HEK293T (cell line): ENCODE measurements around the gene OPRM1.
"Not testable (repeated sequence)": the region's sequence is repeated elsewhere in the genome, so short reads cannot be mapped to it uniquely, and the experiment has no call there.

Source experiments
- CTCF ChIA-PET: fragments of 350-600 bp; formaldehyde crosslinking; extraction: SDS; loops from one replicate; lab custom pipeline; 2021; ENCODE audit warnings: antibody characterized with exemption, inconsistent platforms; lab: Yijun Ruan, JAX
- POLR2A ChIA-PET: fragments of 350-600 bp; formaldehyde crosslinking; extraction: SDS; loops from one replicate; lab custom pipeline; 2020; ENCODE audit warnings: antibody characterized with exemption, inconsistent platforms; lab: Yijun Ruan, JAX
- DNase-seq: peaks from one replicate; pipeline ENCODE4 v3.0.0; 2012; ENCODE audit warnings: mixed read lengths; ENCODE audit errors: extremely low spot score
- ARNT ChIP-seq: fragments of 450-650 bp; IDR thresholded peaks from 2 replicates; pipeline ENCODE4 v1.6.1; 2017; ENCODE audit warnings: mild to moderate bottlenecking
- BHLHE40 ChIP-seq: fragments of 450-650 bp; IDR thresholded peaks from 2 replicates; pipeline ENCODE4 v1.6.1; 2016; ENCODE audit warnings: mild to moderate bottlenecking, moderate library complexity, borderline replicate concordance
- CTBP1 ChIP-seq: fragments of 450-650 bp; IDR thresholded peaks from 2 replicates; pipeline ENCODE4 v1.6.1; 2016; ENCODE audit warnings: borderline replicate concordance
- ELF4 ChIP-seq: fragments of 450-650 bp; IDR thresholded peaks from 2 replicates; pipeline ENCODE4 v1.6.1; 2017; ENCODE audit warnings: antibody characterized with exemption
- FOXA1 ChIP-seq: fragments of 450-650 bp; IDR thresholded peaks from 2 replicates; pipeline ENCODE4 v1.6.1; 2016; ENCODE audit warnings: mild to moderate bottlenecking
- FOXK2 ChIP-seq: fragments of 450-650 bp; IDR thresholded peaks from 2 replicates; pipeline ENCODE4 v1.6.1; 2016; ENCODE audit warnings: mild to moderate bottlenecking
- FOXM1 ChIP-seq: fragments of 450-650 bp; IDR thresholded peaks from 2 replicates; pipeline ENCODE4 v1.6.1; 2017; ENCODE audit warnings: mild to moderate bottlenecking, borderline replicate concordance
- HDGF ChIP-seq: fragments of 450-650 bp; IDR thresholded peaks from 2 replicates; pipeline ENCODE4 v1.6.1; 2017; ENCODE audit warnings: antibody characterized with exemption, borderline replicate concordance
- L3MBTL2 ChIP-seq: fragments of 450-650 bp; conservative IDR thresholded peaks from 2 replicates; pipeline ENCODE4 v1.6.1; 2016; ENCODE audit warnings: mild to moderate bottlenecking
- LEF1 ChIP-seq: fragments of 450-650 bp; IDR thresholded peaks from 2 replicates; pipeline ENCODE4 v1.6.1; 2017; ENCODE audit warnings: mild to moderate bottlenecking, borderline replicate concordance
- NFRKB ChIP-seq: fragments of 450-650 bp; IDR thresholded peaks from 2 replicates; pipeline ENCODE4 v1.6.1; 2016; ENCODE audit warnings: mild to moderate bottlenecking, moderate library complexity
- PKNOX1 ChIP-seq: fragments of 450-650 bp; IDR thresholded peaks from 2 replicates; pipeline ENCODE4 v1.6.1; 2016
- SP1 ChIP-seq: fragments of 450-650 bp; IDR thresholded peaks from 2 replicates; pipeline ENCODE4 v1.6.1; 2017
- SUZ12 ChIP-seq: fragments of 450-650 bp; IDR thresholded peaks from 2 replicates; pipeline ENCODE4 v1.6.1; 2016; ENCODE audit warnings: mild to moderate bottlenecking
- TARDBP ChIP-seq: fragments of 450-650 bp; IDR thresholded peaks from 2 replicates; pipeline ENCODE4 v1.6.1; 2016
- ZNF384 ChIP-seq: fragments of 450-650 bp; IDR thresholded peaks from 2 replicates; pipeline ENCODE4 v1.6.1; 2016

Gene OPRM1

DNA sequence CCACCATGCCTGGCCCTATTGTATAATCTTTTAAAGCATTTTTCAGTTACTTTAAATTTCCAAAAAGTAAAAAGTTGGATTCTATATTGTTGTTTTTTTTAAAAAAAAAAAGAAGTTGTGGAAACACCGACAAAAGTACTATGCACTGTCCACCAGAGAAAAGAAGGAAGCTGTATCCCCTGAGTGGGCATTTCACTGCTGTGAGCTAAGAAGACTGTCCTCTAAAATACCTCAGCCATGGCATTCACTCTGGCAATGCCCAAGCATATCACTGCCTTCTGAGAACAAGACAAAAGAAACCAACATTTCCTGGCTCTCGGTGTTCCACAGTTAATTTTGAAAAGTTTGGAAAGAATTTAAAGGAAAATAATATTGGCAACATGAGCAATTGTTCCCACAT is 199.8 kb downstream of the OPRM1 start:
- DNase-seq: no peak
- ChIA-PET POLR2A (no interaction called here), CTCF (no interaction called here)
- TF ChIP-seq LEF1: no peak
- TF ChIP-seq TARDBP: no peak

GRCh38 chr6:154239392-154239791 is 200.4 kb downstream of the OPRM1 start:
- ChIA-PET POLR2A (no interaction called here), CTCF (no interaction called here)
- TF ChIP-seq TARDBP: no peak
- no peak for DNase-seq

DNA sequence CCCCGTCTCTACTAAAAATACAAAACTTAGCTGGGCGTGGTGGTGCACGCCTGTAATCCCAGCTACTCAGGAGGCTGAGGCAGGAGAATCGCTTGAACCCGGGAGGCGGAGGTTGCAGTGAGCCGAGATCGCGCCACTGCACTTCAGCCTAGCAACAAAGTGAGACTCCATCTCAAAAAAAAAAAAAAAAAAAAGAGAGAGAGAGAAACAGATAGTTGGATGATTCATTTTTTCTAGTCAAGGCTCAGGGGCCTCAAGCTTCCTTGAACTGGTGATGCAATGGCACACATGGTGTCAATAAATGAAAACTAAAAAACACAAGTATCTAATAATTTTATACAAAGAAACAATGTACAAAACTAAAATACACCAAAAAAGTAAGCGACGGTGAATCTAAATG is 202.0 kb downstream of the OPRM1 start:
- POLR2A ChIA-PET, DNase-seq: not testable (repeated sequence)
- CTCF ChIA-PET: interaction anchor here (0.6 kb wide), 1 partner anchor 925 kb away, joined by 3 read pairs; no protein-coding TSS in a partner anchor

- TF ChIP-seq PKNOX1: no peak
- no peak for TF ChIP-seq L3MBTL2
- TF ChIP-seq SUZ12: no peak
- TF ChIP-seq BHLHE40: no peak
- TF ChIP-seq NFRKB: no peak
- no peak for TF ChIP-seq FOXM1
- no peak for TF ChIP-seq SP1
- TF ChIP-seq ELF4: no peak
- no peak for TF ChIP-seq FOXA1
- TF ChIP-seq FOXK2: no peak
- TF ChIP-seq CTBP1: no peak
- CTCF ChIA-PET: interaction anchor here (0.6 kb wide), 1 partner anchor 925 kb away, joined by 3 read pairs; no protein-coding TSS in a partner anchor
- POLR2A ChIA-PET: interaction anchor here (0.6 kb wide), 1 partner anchor 9 kb away, joined by 3 read pairs; no protein-coding TSS in a partner anchor
- DNase-seq: no peak
Measured at GRCh38 chr6:154241581-154241980, 202.5 kb downstream of the OPRM1 start.

DNA sequence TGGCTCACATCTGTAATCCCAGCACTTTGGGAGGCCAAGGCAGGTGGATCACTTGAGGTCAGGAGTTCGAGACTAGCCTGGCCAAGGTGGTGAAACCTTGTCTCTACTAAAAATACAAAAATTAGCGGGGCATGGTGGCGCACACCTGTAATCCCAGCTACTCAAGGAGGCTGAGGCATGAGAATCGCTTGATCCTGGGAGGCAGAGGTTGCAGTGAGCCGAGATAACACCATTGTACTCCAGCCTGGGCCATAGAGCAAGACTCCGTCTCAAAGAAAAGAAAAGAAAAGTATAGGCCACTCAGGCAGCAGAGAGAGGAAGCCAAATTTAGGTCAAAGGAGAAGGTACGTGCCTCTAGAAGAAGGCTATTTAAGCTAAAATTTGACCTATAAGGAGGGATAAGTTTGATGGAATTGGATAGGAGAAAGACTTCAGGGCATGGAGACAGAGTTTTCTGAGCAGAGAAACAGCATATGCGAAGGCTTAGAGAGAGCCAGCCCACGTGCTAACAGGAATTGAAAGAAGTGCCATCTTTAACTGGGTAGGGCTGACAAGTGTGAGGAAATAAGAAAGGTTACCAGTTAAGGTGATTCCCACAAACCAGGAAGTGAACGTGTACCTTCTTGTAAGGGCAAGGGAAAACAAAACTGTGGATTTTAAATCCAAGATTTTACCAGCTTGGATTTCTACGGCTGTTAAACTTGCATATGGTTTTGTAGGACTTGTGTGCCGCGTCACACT is 203.7 kb downstream of the OPRM1 start:
- CTCF ChIA-PET: no interaction called here
- TF ChIP-seq FOXM1 (no peak), TARDBP (no peak), NFRKB (no peak), SUZ12 (no peak), PKNOX1 (no peak), FOXA1 (no peak), ELF4 (no peak), CTBP1 (no peak), L3MBTL2 (no peak), ZNF384 (no peak), ARNT (no peak), LEF1 (no peak), FOXK2 (no peak), HDGF (no peak), BHLHE40 (no peak), SP1 (no peak)
- no peak for DNase-seq
- POLR2A ChIA-PET: no interaction called here

DNA sequence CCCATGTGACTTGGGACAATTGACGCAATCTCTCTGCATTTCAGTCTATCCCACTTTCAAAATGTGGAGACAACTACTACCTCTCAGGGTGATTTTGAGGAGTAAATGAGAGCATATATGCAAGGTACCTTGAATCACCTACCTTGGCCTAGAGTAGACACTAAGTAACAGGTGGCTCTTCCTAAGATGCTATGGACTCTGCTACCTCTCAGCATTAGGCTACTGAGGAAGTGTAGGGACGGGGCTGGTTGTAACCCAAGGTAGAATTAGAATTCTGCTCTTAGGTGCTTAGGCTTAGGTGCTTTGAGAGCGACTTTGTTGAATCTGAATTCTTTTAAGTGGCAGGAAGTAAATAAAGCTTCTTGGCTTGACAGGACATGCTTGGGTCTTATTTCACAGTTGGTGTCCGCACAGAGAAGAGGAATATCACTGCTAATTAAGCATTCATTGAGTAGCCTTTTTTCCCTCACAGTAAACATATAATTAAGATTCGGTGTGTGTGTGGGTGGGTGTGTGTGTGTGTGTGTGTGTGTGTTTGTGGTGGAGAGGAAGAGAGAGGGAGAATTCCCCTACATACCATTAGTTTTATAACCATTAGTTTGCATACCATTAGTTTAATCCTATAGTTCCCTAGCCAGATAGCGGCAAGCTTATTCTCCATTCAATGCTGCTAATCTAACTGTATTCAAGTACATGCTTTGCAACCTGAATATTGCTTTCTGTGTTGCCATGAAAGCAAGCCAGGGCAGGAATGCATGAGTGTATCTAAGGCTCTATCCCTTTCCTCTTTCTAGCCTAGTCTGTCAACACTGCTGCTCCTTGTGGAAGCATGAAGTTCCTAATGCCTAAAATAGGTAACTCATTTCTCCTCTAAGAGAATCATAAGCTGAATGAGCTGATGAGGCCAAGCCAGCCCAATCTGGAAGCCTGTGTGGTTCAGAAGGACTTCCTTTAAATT is 205.0 kb downstream of the OPRM1 start:
- TF ChIP-seq ARNT: no peak
- TF ChIP-seq SP1: no peak
- no peak for TF ChIP-seq HDGF
- no peak for TF ChIP-seq ELF4
- no peak for TF ChIP-seq PKNOX1
- no peak for TF ChIP-seq ZNF384
- no peak for TF ChIP-seq FOXM1
- no peak for TF ChIP-seq LEF1
- TF ChIP-seq SUZ12: no peak
- TF ChIP-seq CTBP1: no peak
- no peak for DNase-seq
- CTCF ChIA-PET: no interaction called here
- POLR2A ChIA-PET: no interaction called here
